ENCODE measurements around the gene AACS.

Gene AACS

GRCh38 chr12:125128439-125129178, 63.4 kb downstream of the AACS start:
- no peaks in the 10 kb centered on the region for H3K4me1 ChIP-seq (ENCODE audit: control insufficient read depth in 1 of 2, insufficient read depth in 2 of 2, low read length in 2 of 2)
- H3K27ac ChIP-seq (ENCODE audit: low read length), result no peak overlapping the region
- H3K9me3 ChIP-seq (ENCODE audit: control insufficient read depth in 1 of 2, low read length in 2 of 2), result no peaks in the 10 kb centered on the region
- H3K36me3 ChIP-seq (ENCODE audit: control insufficient read depth in 1 of 2, insufficient read depth in 2 of 2, low read length in 2 of 2), result peaks cover 6 to 18% of the 10 kb centered on the region in 2 donors
- H3K27me3 ChIP-seq (ENCODE audit: low read depth, low read length), result no peaks in the 10 kb centered on the region
- H3K4me3 ChIP-seq (ENCODE audit: low read depth in 1 of 2, low read length in 2 of 2), result no peak overlapping the region

GRCh38 chr12:125129179-125129571, 63.9 kb downstream of the AACS start:
- Histone ChIP-seq H3K27ac (ENCODE audit: low read length) (no peak overlapping the region), H3K4me3 (ENCODE audit: low read depth in 1 of 2, low read length in 2 of 2) (no peak overlapping the region)

DNA sequence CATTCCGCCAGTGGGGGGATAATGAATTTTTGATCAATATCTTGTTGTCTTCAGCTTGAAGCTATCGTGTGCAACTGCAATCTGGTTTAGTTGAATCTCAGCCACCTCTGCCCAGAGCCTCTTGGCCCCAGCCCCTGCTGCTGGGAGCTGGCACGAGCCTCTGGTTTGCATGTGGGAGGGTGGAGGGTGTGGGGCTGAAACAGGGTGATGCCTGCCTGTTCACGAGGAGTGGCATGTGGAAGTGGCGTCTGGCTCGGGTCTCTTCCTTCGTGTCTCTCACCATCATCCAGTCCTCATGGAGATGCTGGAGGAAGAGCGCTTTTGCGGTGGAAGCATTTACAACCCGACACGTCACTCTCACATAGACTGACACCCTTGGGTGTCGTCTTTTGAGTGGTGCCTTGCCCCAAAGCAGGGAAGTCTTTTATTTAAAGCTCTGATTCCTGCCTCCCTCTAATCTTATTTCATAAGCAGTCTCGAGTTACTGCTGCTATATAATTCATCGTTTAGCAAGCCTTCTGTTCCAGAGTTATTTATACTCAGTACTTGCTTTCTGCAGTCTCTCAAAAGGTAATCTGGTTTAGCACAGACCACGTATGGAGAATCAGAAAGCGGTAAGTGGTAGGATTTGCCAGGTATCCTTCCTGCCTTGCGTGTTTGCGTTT, 64.5 kb downstream of the AACS start:
- H3K4me3 ChIP-seq (ENCODE audit: low read depth in 1 of 2, low read length in 2 of 2), result no peak overlapping the region
- H3K36me3 ChIP-seq (ENCODE audit: control insufficient read depth in 1 of 2, insufficient read depth in 2 of 2, low read length in 2 of 2), result peaks cover 4 to 19% of the 10 kb centered on the region in 2 donors
- H3K27me3 ChIP-seq (ENCODE audit: low read depth, low read length), result no peaks in the 10 kb centered on the region
- H3K9me3 ChIP-seq (ENCODE audit: control insufficient read depth in 1 of 2, low read length in 2 of 2), result no peaks in the 10 kb centered on the region
- H3K27ac ChIP-seq (ENCODE audit: low read length), result no peak overlapping the region
- H3K4me1 ChIP-seq (ENCODE audit: control insufficient read depth in 1 of 2, insufficient read depth in 2 of 2, low read length in 2 of 2), result no peaks in the 10 kb centered on the region

More at GRCh38 chr12:125129179-125129571, 63.9 kb downstream of the AACS start:
- Histone ChIP-seq H3K4me1 (ENCODE audit: control insufficient read depth in 1 of 2, insufficient read depth in 2 of 2, low read length in 2 of 2) (no peaks in the 10 kb centered on the region), H3K36me3 (ENCODE audit: control insufficient read depth in 1 of 2, insufficient read depth in 2 of 2, low read length in 2 of 2) (peaks cover 6 to 19% of the 10 kb centered on the region in 2 donors), H3K27me3 (ENCODE audit: low read depth, low read length) (no peaks in the 10 kb centered on the region), H3K9me3 (ENCODE audit: control insufficient read depth in 1 of 2, low read length in 2 of 2) (no peaks in the 10 kb centered on the region)

- Histone ChIP-seq H3K27ac (ENCODE audit: low read length) (no peak overlapping the region), H3K36me3 (ENCODE audit: control insufficient read depth in 1 of 2, insufficient read depth in 2 of 2, low read length in 2 of 2) (peaks cover 0 to 26% of the 10 kb centered on the region in 2 donors), H3K27me3 (ENCODE audit: low read depth, low read length) (no peaks in the 10 kb centered on the region), H3K4me3 (ENCODE audit: low read depth in 1 of 2, low read length in 2 of 2) (no peak overlapping the region), H3K9me3 (ENCODE audit: control insufficient read depth in 1 of 2, low read length in 2 of 2) (no peaks in the 10 kb centered on the region), H3K4me1 (ENCODE audit: control insufficient read depth in 1 of 2, insufficient read depth in 2 of 2, low read length in 2 of 2) (no peaks in the 10 kb centered on the region)
These were observed 66.7 kb downstream of the AACS start for GRCh38 chr12:125131958-125132357.

DNA sequence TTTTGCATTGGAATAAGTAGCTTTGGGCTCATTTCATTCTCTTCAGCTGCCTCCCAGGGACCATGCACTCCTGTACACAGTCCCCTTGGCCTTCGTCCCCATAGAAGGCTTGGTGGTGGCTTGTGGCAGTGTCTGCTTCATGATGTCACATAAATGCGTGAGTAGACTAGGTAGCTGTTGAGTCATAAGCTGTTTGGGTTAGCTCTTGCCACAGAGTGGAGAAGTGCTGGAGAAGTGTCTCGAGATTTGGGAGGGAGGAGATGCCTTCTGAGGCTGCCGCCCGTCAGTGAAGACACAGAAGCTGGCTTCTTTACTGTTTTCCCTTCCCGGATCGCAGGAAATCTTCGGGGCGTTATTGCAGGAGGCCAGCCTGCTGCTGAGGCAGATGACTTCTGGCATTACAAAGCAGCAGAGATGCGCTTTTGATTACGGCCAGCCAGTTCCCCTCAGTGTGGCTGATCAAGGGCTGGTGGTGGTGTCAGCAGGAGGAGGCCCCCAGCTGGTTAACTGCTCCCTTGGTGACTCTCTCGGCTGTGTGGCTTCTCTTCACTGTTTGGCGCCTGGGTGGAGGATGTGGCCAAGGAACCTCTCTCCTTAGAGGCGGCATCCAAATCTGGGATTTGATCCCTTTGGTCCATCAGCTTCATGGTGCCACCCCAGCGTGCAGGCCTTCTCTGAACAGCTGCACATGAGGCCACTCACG, 67.6 kb downstream of the AACS start:
- Histone ChIP-seq H3K27me3 (ENCODE audit: low read depth, low read length) (no peaks in the 10 kb centered on the region), H3K9me3 (ENCODE audit: control insufficient read depth in 1 of 2, low read length in 2 of 2) (no peaks in the 10 kb centered on the region), H3K4me1 (ENCODE audit: control insufficient read depth in 1 of 2, insufficient read depth in 2 of 2, low read length in 2 of 2) (no peaks in the 10 kb centered on the region), H3K36me3 (ENCODE audit: control insufficient read depth in 1 of 2, insufficient read depth in 2 of 2, low read length in 2 of 2) (peaks cover 0 to 33% of the 10 kb centered on the region in 2 donors), H3K27ac (ENCODE audit: low read length) (no peak overlapping the region), H3K4me3 (ENCODE audit: low read depth in 1 of 2, low read length in 2 of 2) (no peak overlapping the region)

GRCh38 chr12:125133616-125134015, 68.4 kb downstream of the AACS start:
- Histone ChIP-seq H3K27me3 (ENCODE audit: low read depth, low read length) (no peaks in the 10 kb centered on the region), H3K27ac (ENCODE audit: low read length) (no peak overlapping the region), H3K4me1 (ENCODE audit: control insufficient read depth in 1 of 2, insufficient read depth in 2 of 2, low read length in 2 of 2) (no peaks in the 10 kb centered on the region), H3K36me3 (ENCODE audit: control insufficient read depth in 1 of 2, insufficient read depth in 2 of 2, low read length in 2 of 2) (peaks cover 0 to 37% of the 10 kb centered on the region in 2 donors), H3K4me3 (ENCODE audit: low read depth in 1 of 2, low read length in 2 of 2) (no peak overlapping the region), H3K9me3 (ENCODE audit: control insufficient read depth in 1 of 2, low read length in 2 of 2) (no peaks in the 10 kb centered on the region)

DNA sequence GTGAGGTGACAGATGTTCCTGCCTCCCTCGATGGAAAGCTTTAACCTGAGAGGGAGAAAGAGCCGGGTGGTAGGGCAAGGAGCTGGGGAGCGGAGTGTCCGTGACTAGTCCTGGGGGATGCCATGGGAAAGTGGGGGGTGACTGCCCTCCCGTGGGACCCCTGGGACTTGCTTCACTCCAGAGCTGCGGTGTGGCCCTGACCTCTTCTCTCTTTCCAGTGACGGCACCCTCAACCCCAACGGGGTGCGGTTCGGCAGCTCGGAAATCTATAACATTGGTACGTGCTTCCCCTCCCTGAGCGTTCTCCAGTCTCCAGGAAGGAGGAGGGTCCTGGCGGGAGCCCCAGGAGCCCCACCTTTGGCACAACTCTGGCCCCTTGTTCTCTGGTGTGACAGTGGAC, 69.3 kb downstream of the AACS start:
- Histone ChIP-seq H3K4me1 (ENCODE audit: control insufficient read depth in 1 of 2, insufficient read depth in 2 of 2, low read length in 2 of 2) (no peaks in the 10 kb centered on the region), H3K27me3 (ENCODE audit: low read depth, low read length) (no peaks in the 10 kb centered on the region), H3K36me3 (ENCODE audit: control insufficient read depth in 1 of 2, insufficient read depth in 2 of 2, low read length in 2 of 2) (peaks cover 0 to 37% of the 10 kb centered on the region in 2 donors), H3K9me3 (ENCODE audit: control insufficient read depth in 1 of 2, low read length in 2 of 2) (no peaks in the 10 kb centered on the region), H3K4me3 (ENCODE audit: low read depth in 1 of 2, low read length in 2 of 2) (no peak overlapping the region), H3K27ac (ENCODE audit: low read length) (no peak overlapping the region)

DNA sequence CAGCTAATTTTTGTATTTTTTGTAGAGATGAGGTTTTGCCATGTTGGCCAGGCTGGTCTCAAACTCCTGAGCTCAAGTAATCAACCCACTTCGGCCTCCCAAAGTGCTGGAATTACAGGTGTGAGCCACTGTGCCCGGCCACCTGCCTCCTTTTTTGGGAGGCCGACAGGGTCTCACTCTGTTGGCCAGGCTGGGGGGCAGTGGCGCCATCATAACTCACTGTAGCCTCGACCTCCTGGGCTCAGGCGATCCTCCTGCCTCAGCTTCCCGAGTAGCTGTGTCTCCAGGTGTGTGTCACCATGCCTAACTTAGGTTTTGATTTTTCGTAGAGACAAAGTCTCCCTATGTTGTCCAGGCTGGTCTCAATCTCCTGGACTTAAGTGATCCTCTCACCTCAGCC, 70.7 kb downstream of the AACS start:
- Histone ChIP-seq H3K36me3 (ENCODE audit: control insufficient read depth in 1 of 2, insufficient read depth in 2 of 2, low read length in 2 of 2) (peaks cover 0 to 37% of the 10 kb centered on the region in 2 donors), H3K27ac (ENCODE audit: low read length) (no peak overlapping the region), H3K4me1 (ENCODE audit: control insufficient read depth in 1 of 2, insufficient read depth in 2 of 2, low read length in 2 of 2) (no peaks in the 10 kb centered on the region), H3K9me3 (ENCODE audit: control insufficient read depth in 1 of 2, low read length in 2 of 2) (no peaks in the 10 kb centered on the region), H3K4me3 (ENCODE audit: low read depth in 1 of 2, low read length in 2 of 2) (no peak overlapping the region), H3K27me3 (ENCODE audit: low read depth, low read length) (no peaks in the 10 kb centered on the region)

DNA sequence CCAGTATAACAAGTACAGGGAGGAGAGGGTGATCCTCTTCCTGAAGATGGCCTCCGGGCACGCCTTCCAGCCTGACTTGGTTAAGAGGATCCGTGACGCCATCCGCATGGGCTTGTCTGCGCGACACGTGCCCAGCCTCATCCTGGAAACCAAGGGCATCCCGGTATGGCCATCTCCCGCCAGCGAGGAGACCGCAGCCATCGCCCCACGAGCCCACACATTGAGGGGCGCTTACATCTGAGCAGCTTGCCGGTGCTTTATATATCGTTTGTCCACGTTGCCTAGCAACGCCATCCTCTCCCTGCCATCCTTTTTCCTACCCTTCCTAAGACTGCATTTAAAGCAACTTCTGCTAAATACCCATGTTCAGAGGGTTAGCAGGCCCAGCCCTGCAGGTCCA, 71.5 kb downstream of the AACS start:
- no peak overlapping the region for H3K27ac ChIP-seq (ENCODE audit: low read length)
- H3K4me3 ChIP-seq (ENCODE audit: low read depth in 1 of 2, low read length in 2 of 2), result no peak overlapping the region
- H3K4me1 ChIP-seq (ENCODE audit: control insufficient read depth in 1 of 2, insufficient read depth in 2 of 2, low read length in 2 of 2), result no peaks in the 10 kb centered on the region
- peaks cover 0 to 37% of the 10 kb centered on the region in 2 donors for H3K36me3 ChIP-seq (ENCODE audit: control insufficient read depth in 1 of 2, insufficient read depth in 2 of 2, low read length in 2 of 2)
- no peaks in the 10 kb centered on the region for H3K27me3 ChIP-seq (ENCODE audit: low read depth, low read length)
- H3K9me3 ChIP-seq (ENCODE audit: control insufficient read depth in 1 of 2, low read length in 2 of 2), result no peaks in the 10 kb centered on the region

GRCh38 chr12:125137766-125138344, 72.6 kb downstream of the AACS start:
- Histone ChIP-seq H3K27me3 (ENCODE audit: low read depth, low read length) (no peaks in the 10 kb centered on the region), H3K4me3 (ENCODE audit: low read depth in 1 of 2, low read length in 2 of 2) (no peak overlapping the region), H3K27ac (ENCODE audit: low read length) (no peak overlapping the region), H3K36me3 (ENCODE audit: control insufficient read depth in 1 of 2, insufficient read depth in 2 of 2, low read length in 2 of 2) (peaks cover 0 to 32% of the 10 kb centered on the region in 2 donors), H3K9me3 (ENCODE audit: control insufficient read depth in 1 of 2, low read length in 2 of 2) (no peaks in the 10 kb centered on the region), H3K4me1 (ENCODE audit: control insufficient read depth in 1 of 2, insufficient read depth in 2 of 2, low read length in 2 of 2) (no peaks in the 10 kb centered on the region)
